GM19099 (cell line): Measurements from ENCODE around the gene PPM1N.

ENCODE experiments used
- POLR2A ChIP-seq: IDR thresholded peaks from 3 replicates; pipeline ENCODE4 v1.6.1; 2011; ENCODE audit warnings: low read depth; ENCODE audit not compliant: insufficient read length; ENCODE audit errors: extremely low read depth

Gene PPM1N

DNA sequence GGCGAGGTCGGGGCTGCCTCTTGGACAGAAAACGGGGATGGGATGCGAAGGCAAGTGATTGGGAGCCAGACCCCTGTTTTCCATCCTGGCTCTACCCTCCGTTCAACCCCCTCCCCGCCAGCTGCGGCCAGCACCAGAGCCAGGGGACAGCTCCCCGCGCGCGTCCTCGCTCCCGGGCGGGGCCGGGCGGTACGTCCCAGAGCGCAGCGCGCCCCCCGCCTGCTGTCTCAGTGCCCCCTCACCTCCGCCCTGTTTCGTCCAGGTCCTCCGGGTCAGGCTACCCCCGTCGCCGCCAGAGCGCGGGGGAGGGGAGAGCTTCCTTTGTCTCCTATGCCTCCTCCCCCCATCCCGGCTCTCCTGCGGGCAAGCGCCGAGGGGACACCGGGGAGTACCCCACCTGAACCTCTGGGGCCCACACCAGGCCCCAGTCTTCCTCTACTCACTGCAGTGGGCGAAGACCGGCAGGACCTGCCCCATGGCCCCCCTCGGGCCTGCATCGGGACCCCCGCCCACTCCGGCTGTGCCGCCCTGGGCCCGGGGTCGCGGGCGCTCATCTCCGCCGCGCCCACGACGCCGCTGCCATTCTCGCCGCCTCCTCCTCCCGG lies 1.8 kb upstream of the PPM1N start:
- no peak for TF ChIP-seq POLR2A

DNA sequence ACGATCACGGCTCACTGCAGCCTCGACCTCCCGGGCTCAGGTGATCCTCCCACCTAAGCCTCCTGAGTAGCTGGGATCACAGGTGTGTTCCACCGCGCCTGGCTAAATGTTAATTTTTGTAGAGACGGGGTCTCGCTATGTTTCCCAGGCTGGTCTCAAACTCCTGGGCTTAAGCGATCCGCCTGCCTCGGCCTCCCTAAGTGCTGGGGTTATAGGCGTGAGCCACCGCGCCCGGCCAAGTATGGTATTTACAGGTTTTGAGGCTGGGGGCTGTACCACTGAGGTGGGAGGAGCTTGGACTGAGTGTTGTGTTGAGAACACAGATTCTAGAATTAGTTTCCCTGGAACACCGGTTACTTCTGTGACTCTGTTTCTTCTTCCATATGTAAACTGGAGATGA lies 452 bp upstream of the PPM1N start:
- TF ChIP-seq POLR2A, result no peak

DNA sequence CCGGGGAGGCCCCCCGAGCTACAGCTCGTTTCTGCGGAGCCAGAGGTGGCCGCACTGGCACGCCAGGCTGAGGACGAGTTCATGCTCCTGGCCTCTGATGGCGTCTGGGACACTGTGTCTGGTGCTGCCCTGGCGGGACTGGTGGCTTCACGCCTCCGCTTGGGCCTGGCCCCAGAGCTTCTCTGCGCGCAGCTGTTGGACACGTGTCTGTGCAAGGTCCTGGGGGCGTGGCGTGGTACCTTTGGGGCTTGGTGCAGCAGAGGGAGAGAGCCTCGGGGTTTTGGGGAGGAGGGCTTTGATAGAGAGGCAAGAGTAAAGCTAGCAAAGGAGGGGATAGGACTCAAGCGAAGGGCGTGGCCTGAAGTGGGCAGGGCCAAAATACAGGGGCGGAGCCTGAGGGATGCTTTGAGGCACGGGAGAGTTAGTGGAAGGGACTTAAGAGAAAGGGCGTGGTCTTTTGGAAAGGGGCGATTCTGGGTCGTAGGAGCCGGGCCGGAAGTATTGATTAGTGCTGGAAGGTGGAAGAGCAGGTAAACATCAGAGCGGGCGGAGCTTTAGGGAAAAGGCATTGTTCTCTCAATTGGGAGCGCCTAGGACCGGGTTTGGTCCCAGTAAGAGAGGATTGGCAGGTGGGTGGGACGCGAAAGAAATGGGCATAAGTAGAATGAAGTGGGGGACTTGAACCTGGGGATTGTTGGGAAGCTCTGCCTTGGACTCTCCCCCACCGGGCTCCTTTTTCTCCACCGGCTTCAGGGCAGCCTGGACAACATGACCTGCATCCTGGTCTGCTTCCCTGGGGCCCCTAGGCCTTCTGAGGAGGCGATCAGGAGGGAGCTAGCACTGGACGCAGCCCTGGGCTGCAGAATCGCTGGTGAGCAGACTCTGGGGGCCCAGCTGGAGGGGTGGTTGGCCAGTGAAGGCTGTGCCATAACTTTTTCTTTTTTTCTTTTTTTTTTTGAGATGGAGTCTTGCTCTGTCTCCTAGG lies 1.2 kb downstream of the PPM1N start:
- TF ChIP-seq POLR2A, result no peak

DNA sequence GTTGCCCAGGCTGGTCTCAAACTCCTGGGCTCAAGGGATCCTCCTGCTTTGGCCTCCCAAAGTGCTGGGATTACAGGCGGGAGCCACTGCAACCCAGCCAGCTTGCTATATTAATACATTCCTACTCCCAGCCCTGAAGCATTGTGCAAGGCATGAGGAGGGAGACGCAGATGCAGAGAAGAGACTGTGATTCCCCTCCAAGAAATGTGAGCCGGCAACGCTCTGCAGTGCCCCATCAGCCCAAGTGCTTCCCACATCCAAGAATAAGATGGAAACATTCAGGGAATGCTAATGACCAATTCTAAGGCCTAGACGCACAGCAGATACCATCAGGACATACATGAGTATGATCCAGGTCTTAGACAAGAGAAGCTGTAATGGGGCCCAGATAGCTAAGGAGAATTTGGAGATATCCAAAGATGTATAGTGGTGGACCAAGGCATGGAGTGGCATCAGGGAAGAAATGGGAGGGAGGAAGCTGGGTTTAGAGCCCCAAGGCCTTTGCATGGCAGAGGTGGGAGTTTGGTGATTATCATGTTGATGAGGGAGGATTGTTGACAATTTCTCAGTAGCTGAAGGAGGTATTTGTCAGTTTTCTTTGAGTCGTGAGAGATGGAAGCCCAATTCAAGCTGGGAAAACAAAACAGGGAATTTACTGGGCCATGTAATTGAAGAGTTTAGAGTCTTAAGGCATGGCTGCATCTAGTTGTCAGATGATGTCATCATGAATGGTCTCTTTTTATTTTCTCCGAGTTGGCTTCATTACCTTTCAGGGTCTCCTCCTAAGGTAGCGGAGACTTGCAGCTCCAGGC lies 2.9 kb downstream of the PPM1N start:
- TF ChIP-seq POLR2A, result no peak

DNA sequence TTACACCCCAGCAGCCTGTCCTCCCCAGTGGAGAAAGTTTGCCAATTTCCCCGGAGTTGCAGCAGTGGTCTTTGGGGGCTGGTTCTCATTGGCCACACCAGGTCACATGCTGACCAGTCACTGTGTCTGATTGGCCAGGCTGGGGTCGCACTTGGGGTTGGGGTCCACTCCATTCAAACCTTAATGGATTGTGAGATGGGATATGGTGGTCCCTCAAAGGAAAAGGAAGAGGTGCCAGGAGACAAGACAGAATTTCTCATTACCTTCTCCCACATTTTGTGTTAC lies 3.4 kb downstream of the PPM1N start:
- TF ChIP-seq POLR2A, result no peak

DNA sequence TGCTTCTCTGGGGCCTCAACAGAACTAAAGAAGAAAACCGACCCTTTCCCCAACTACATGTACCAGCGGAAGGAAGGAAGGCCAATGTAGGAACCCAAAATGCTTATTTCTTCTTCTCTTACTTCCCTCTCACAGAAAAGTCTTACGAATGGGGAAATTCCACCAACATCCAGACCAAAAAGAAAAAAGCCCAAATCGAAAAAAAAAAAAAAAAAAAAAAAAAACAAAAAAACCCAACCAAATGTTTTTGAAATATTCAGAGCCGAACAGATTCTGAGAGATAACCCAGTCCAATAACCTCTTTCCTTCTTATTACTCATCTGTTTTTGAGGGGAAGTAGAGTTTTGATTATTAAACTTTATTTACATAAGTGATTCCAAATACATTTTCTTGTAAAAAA lies 3.9 kb downstream of the PPM1N start:
- no peak for TF ChIP-seq POLR2A

DNA sequence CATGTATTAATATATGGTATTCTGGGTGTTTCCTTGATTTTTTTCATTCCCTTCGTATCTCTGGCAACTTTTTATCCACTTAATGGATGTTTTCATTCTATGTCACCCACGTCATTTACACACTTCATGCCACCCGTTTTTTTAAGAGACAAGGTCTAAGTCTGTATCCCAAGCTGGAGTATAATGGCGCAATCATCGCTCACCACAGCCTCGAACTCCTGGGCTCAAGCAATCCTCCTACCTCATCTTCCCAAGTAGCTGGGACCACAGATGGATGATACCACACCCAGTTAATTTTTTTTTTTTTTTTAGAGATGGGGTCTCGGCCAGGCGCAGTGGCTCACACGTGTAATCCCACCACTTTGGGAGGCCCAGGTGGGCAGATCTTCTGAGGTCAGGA lies 5.7 kb downstream of the PPM1N start:
- TF ChIP-seq POLR2A, result no peak

DNA sequence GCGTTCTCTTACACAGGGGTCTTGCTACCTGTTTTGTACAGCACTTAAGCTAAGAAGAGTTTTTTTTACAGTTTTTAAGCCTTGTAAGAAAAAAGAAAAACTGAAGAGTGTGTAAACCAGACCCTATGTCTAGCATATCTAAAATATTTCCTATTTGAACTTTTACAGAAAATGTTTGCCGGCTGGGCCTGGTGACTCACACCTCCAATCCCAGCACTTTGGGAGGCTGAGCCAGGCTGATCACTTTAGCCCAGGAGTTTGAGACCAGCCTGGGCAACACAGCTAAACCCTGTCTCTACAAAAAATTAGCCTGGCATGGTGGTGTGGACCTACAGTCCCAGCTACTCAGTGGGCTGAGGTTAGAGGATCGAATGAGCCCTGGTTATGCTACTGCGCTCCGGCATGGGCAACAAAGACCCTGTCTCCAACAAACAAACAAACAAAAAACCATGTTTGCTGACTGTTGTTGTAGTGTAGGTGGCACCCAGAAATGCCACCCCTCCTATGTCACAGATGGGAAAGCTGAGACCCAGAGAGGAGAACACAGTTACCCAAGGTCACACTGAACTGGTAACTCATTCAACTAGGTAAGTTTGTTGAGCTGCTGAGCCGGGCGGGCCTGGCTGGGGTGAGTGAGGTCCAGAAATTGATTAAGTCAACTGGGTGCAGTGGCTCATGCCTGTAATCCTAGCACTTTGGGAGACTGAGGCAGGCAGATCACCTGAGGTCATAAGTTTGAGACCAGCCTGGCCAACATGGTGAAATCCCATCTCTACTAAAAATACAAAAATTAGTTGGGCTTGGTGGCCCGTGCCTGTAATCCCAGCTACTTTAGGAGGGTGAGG lies 7.1 kb downstream of the PPM1N start:
- no peak for TF ChIP-seq POLR2A

DNA sequence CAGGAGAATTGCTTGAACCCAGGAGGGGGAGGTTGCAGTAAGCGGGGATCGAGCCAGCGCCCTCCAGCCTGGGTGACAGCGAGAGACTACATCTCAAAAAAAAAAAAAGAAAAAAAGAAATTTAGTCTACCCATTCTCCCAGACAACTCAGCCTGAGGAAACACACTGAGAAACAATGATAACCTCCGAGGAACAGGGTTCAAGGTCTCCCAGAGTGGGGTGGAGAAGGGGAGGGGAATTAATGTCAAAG lies 7.7 kb downstream of the PPM1N start:
- TF ChIP-seq POLR2A, result no peak

DNA sequence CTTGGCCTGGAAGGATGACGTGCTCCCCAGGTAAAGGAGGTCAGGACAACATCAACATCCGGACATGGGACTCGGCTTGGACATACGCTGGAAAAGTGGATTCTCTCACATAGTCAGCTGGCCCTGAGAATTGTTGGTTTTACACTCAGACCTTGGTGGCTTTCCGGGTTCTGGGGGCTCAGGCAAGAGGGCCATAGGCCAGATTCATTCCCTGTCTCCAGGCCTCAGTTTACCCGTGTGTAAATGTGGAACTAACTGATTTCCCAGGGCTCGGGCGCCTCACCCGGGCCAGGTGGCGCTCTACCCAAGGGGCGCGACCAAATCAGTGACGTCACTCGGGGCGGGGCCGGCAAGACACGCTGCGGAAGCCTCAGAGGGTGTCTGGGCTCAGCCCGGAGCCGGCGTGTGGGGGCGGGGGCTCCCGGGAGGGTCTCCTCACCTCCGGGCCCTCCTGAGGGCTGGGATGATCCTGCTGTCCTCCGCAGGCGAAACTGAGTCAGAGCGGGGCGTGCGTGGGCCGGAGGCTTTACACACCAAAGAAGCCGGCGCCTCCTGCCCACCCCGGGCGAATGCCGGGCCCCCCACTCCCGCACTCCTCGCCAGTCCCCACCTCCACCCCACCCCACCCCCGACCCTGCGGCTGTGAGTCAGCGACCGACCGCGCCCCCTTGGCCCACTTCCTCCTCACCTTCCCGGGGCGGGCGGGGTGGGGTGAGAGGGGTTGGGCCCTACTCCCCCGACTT lies 8.2 kb downstream of the PPM1N start:
- TF ChIP-seq POLR2A, result peak; percentile 87

DNA sequence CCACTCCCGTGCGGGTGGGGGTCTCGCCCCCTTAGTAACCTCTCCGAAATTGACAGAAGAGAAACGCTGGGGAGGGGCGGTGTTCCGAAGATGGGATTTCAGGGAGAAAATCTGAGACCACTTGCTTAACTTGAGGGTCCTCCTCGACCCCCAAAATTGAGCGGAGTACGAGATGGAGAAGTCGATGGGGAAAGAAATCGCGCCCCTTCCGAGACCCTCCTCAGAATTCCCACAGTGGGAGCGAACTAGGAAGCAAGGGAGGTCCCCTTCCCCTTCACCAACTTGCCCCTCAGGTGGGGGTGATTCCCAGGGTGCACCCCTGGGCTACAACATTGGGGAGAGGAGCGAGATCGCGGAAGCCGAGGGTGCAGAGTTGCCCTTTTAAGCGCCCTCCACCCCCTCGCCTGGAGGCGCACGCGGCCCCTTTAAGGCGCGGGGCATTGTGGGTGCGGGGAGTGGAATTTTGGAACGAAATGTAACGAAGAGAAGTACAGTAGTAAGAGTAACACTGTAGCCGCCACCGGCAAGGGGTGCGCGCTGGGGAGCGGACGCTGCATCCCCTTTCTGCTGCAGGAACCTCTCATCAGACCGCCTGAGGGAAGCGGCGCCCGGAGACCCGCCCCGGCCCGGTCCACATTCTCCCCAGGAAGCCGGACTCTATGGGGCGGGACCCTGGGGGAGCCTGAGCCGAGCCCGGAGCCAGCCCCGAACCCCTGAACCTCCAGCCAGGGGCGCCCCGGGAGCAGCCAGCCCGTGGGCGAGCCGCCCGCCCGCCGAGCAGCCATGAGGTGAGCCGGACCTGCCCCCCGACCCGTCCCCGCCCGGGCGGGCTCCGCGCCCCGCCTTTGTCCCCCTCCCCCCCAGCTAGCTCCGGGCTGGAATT lies 9.0 kb downstream of the PPM1N start, which contains the start of gene VASP:
VASP (plus strand) TSS at position 491 of the 883 bp plus-strand sequence; CDS start at position 784, 293 bp downstream.
- peak; percentile 99 for TF ChIP-seq POLR2A

DNA sequence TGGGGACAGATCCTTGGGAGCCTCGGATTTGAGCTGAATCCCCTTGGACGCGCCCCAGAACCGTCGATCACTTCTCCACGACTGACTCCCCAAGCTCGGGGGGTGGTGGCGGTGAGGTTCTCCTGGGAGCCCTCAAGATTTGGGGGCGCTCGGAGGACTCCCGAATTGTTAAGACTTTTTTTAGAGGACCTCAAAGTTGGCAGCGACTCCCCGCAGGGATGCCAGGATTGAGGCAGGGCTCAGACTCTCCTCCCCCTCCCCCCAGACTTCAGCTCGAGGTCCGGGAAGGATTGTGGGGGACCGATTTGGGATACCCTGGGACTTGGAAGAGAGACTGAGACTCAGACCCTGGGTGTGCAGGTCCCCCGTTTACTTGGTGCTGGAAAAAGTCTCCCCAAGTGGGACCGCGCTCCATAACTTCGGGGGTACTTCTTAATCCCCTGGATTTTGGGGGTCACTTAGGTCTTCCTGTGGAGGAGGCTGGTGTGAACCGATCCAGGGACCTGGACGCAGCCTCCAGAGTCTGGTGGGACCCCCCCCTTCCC lies 9.7 kb downstream of the PPM1N start:
- TF ChIP-seq POLR2A, result no peak

DNA sequence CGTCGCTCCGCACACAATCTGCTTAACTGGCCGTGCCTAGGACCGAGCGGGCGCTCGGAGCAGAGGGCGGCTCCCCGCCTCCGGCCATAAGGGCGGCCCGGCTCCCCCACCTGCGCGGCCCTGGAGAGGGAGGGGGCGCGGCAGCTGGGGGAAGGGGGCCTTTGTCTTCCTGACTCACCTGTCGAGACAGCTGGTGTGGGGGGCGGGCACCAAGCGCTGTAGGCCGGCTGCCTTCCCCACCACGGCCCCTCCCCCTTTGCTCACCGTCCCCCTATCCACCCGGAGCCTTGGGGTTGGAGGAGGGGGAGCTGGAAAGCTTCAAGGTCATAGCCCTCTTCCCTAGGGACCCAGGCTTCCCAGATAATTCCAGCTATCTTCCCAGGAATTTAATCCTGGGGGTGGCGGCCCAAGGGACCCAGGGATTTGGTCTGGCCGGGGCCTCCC lies 10.2 kb downstream of the PPM1N start:
- no peak for TF ChIP-seq POLR2A
